GM18505 (cell line): ENCODE results near the gene SMURF1.

Source experiments
- ATAC-seq: cut with Tn5 transposase; IDR thresholded peaks from one replicate; pipeline ENCODE4 v1.9.1; 2021; ENCODE audit not compliant: unreplicated experiment
- POLR2A ChIP-seq: IDR thresholded peaks from 4 replicates; pipeline ENCODE4 v1.6.1; 2011; ENCODE audit warnings: borderline replicate concordance; ENCODE audit not compliant: insufficient read depth, insufficient read length; ENCODE audit errors: extremely low read depth

Gene SMURF1

DNA sequence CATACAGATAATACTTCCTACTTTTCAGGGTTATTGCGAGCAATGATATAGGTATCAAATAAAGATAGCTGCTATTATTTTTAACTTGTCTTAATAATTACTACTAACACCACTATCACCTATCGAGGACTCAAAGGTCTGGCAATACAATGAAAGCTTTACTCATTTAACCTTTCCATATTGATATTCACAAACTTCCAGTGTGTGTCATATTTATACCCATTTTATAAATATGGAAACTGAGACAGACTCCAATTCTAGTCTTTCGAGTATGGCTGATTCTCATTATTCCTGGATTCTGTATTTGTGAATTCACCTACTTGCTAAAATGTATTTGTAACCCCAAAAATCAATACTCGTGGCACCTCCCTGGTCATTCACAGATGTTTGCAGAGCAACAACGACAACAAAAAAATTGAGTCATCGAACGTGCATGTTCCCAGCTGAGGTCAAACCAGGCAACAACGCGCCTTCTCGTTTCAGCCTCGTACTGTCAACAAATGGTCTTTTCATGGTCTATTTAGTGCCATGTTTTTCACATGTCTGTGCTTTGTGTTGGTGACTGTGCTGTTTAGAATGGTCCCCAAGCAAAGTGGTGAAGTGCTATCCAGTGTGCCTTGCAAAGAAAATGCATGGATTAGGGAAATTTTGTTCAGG, 51.7 kb downstream of the SMURF1 start:
- no peak for ATAC-seq

DNA sequence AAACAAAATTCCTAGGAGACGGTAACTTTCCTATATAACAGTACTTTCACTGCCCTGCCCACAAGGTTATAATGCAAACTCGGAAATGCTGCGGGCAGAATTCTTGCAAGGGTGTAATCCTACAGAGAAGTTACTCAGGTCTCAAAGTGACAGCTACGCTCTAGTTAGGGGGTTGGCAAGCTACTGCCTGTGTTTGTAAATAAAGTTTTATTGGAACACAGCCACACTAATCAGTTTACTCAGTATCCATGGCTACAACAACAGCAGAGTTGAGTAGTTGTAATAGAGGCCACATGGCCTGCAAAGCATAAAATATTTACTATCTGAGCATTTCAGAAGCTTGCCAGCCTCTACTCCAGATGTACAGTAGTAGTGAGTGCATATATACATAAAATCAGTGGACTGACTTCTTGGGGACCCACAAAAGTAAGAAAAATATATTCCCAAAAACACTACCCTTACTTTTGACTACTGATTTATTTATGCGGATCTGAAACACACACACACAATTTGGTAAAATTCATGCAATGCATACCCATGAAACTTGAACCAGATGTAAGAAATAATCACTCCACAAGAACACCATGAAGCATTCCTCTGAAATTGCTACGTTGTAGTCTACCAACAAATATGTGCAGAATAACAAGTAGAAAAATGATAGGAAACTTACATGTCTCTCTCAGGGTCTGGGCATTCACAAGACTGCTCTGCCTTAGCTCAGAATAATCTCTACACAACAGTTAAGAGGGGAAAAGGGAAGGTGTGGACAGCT, 53.0 kb downstream of the SMURF1 start:
- no peak for TF ChIP-seq POLR2A
- ATAC-seq: no peak

More for the DNA sequence above, 51.7 kb downstream of the SMURF1 start:
- no peak for TF ChIP-seq POLR2A

DNA sequence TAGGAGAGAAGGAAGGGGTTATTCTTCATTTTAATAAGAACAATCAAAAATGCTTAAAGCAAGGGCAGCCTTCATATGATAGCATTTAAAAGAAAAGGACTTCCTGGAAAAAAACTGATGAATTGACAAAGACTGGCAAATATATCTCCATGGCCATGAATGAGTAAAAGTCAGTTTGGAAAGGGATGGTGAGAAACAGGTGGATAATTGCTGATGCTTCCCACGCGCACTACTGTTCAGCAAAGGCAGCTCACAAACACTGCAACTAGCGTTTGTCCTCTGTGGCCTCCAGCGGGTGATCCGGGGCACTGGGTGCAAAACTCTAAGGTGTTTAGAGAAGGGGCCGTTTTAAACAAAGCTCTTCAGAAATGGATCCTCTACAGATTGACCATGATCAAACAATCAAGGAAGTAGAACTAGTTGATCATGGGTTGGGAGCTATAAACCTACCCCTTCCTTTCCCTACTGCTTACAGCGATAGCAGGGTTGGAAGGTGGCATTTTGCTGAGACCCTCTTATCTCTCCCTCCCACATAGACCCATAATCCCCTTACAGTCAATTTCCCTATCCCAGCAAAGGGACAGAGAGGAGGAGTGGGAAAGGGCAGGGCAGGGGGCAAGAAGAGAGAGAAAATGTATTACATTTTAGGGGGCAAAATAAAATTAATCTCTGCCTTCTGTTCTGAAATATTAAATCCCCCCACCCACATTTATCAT, 53.8 kb downstream of the SMURF1 start:
- no peak for TF ChIP-seq POLR2A
- no peak for ATAC-seq

DNA sequence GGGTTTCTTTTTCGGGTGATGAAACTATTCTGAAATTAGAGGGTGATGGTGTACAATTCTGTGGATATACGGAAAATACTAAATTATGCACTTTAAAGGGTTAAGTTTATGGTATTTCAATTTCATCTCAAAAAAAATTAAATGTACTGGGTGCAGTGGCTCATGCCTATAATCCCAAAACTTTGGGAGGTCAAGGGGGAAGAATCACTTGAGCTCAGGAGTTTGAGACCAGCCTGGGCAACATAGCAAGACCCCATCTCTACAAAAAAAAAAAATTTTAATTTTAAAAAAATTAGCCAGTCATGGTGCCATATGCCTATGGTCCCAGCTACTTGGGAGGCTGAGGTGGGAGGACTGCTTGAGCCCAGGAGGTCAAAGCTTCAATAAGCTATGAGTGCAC, 57.0 kb downstream of the SMURF1 start:
- no peak for ATAC-seq
- TF ChIP-seq POLR2A: no peak

DNA sequence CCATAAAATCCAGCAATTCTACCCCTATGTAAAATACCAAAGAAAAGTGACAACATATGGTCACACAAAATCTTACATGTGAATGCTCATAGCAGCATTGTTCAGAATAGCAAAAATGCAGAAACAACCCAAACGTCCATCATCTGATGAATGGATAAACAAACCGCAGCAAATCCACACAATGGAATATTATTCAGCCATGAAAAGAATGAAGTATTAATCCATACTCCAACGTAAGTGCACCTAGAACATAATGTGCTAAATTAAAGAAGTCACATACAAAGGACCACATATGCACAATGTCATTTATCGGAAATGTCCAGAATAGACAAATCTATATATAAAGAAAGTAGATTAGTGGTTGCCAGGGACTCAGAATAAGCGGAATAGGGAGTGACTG, 57.4 kb downstream of the SMURF1 start:
- no peak for TF ChIP-seq POLR2A
- ATAC-seq: no peak

DNA sequence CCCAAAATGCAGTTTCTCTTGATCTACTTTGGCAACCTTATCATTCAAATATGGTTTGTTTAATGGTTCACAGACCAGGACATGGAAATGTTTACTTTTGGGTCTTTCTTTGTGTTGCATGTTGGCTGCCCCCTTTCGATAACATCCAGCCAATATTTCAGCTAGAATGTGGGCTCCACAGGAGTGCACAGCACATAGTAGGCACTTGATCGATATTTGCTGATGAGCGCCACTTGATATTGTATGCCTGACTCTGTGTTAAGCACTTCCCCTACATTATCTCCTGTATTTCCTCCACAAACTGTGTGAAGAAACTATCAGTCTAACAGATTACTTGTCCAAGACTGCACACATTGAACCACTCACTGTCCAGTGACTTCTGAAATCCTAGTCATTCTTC, 60.2 kb downstream of the SMURF1 start:
- ATAC-seq: no peak
- no peak for TF ChIP-seq POLR2A

DNA sequence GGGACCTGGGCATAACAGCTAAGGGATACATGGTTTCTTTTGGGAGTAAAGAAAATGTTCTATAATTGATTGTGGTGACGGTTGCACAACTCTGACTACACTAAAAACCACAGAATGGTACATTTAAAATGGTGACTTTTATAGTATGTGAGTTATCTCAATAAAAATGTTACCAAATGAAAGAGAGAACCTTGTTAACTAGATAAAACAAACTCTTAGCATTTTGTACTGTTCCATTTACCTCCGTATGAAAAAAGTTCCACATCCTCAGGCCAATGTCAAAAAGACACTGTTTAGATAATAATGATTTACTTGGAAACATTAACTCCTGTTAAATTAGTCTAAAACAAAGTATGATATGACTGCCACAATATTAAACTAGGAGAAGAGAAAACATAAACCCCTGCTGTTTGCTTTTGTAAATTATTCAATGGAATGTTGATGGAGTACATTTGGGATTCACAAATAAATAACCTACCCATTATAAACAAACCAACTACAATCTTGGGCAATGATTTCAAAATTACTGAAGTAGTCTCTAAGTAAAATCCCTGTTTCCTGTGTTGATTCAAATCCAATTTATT, 60.7 kb downstream of the SMURF1 start:
- no peak for TF ChIP-seq POLR2A
- no peak for ATAC-seq

DNA sequence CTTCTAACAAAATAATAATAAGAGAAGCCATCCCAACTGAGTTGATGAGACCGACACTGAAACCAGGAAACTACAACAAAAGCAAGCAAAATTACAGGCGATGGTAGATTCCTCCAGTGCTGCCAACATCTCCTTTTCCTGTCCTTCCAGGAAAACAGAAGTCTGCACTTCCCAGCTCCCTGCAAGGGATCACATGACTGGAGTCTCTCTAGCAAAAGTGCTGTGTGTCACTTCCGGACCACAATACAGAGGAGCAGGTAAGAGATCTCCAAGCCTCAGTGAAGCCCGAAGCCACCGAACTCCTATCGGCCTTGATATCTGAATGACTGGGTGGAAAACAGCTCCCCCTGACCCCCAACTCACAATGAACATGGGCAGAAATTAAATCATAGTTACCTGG, 63.2 kb downstream of the SMURF1 start:
- TF ChIP-seq POLR2A: no peak
- ATAC-seq: no peak

DNA sequence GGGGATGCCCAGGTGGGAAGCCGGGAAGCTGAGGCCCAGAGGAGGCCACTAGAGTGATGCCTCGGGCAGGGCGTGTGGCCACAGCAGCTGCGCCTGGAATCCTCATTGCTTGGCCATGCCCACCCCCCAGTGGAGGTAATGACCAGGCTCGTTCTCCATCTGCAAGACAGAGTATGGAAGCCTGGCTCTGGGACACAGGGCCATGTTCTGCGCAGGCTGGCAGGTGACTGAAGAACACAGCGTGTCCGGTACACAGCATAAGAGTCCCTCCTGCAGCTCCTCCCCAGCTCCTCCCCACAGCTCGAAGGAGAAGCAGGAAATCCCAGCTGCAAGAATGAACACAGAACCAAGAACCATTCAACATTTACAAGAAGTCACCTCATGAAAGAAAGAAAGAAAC, 64.8 kb downstream of the SMURF1 start:
- no peak for TF ChIP-seq POLR2A

DNA sequence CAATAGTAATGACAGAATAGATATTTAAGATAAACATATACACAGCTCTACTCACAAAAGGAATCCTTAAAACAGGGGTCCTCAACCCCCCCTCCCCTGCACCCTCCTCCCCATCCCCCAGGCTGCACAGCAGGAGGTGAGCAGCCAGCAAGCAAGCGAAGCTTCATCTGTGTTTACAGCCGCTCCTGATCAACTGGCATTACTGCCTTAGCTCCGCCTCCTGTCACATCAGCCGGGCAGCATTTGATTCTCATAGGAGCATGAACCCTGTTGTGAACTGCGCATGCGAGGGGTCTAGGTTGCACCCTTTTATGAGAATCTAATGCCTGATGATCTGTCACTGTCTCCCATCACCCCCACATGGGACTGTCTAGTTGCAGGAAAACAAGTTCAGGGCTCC, 65.5 kb downstream of the SMURF1 start:
- ATAC-seq: no peak
- no peak for TF ChIP-seq POLR2A

More for the DNA sequence above, 64.8 kb downstream of the SMURF1 start:
- ATAC-seq: no peak

DNA sequence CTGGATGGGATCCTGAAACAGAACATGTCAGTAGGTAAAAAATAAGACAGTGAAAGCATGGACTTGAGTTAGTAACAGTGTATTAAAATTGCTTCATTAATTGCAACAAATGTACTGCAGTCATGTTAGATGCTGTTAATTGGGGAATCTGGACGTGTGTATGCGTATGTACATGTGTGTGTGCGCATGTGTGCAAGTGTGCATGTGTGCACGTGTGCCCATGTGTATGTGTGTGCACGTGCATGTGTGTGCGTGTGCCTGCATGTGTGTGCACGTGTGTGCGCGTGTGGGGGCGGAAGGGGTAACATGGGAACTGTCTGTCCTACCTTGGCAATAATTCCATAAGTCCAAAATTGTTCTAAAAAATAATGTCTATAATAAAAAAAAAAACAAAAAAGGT, 67.3 kb downstream of the SMURF1 start:
- no peak for ATAC-seq
- TF ChIP-seq POLR2A: no peak

DNA sequence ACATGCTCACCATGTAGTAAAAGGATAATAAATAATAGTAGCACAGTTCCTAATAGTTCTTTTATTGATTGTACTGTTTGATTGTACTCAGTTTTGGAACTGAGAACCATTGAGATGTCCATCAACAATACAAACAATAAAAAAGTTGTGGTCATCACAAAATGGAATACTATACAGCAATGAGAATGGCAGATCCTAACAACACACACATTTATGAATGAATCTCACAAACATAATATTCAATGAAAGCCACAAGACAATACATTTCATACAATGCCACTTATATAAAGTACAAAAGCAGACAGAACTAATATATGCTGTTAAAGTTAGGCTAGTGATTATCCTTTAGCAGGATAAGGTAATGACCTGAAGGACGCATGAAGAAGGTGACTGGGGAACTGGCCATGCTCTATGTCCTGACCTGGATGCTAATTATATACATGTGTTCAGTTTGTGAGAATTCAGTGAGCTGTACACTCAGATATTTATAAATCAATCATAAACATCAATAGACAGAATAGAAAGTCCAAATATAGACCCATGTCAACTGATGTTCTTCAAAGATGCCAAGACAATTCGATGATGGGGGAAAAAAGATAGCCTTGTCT, 70.0 kb downstream of the SMURF1 start:
- no peak for ATAC-seq
- no peak for TF ChIP-seq POLR2A

DNA sequence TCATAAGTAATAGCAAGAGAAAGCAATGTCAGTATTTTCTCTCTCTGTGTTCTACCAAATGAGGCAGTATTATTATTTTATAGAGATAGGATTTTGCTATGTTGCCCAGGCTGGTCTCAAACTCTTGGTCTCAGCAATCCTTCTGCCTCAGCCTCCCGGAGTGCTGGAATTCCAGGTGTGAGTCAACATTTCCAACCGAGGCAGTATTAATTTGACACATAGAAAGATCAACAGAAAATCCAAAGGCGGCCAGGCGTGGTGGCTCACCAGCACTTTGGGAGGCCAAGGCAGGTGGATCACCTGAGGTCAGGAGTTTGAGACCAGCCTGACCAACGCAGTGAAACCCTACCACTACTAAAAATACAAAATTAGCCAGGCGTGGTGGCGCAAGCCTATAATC, 71.8 kb downstream of the SMURF1 start:
- ATAC-seq: no peak
- TF ChIP-seq POLR2A: no peak

DNA sequence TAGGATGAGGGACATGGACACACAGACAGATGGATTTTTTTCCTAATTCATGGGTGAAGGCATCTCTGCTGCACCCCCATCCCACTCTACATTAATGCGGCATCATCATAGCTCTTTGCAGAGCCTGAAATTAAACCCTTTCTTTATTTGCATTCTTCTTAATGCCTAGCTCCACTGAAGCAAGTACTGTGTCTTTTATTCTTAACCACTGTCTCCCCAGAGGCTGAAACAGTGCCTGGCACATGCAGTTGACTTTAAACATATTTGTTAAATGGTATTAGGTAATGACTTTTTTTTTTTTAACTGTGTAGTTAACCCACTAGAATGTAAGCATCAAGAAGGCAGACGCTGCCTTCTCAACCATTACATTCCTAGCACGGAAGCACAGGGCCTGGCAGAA, 73.5 kb downstream of the SMURF1 start:
- ATAC-seq: no peak
- TF ChIP-seq POLR2A: no peak
